ENCODE measurements around the gene GRIA1.

The GRIA1 gene

GRCh38 chr5:153807801-153808200 lies 317.3 kb downstream of the GRIA1 start:
- H3K9ac ChIP-seq (ENCODE audit: low read length): no peak overlapping the region
- H3K18ac ChIP-seq (ENCODE audit: low read depth in 1 of 2, low read length in 2 of 2): no peak overlapping the region
- H3K4me2 ChIP-seq (ENCODE audit: low read length, poor library complexity, severe bottlenecking): no peak overlapping the region
- no peak overlapping the region for H2BK120ac ChIP-seq (ENCODE audit: low read depth, low read length)
- no peaks in the 10 kb centered on the region for H3K36me3 ChIP-seq (ENCODE audit: control insufficient read depth in 1 of 2, insufficient read depth in 2 of 2, low read depth in 1 of 2, low read length in 2 of 2)
- no peaks in the 10 kb centered on the region for H3K27me3 ChIP-seq (ENCODE audit: control insufficient read depth in 1 of 2, insufficient read depth in 1 of 2, low read length in 2 of 2)
- H3K14ac ChIP-seq (ENCODE audit: low read length in 2 of 2): no peak overlapping the region
- H2AK5ac ChIP-seq (ENCODE audit: low read length, severe bottlenecking): no peak overlapping the region
- H3K4me3 ChIP-seq (ENCODE audit: insufficient read depth in 1 of 2, low read depth in 1 of 2, low read length in 2 of 2): no peak overlapping the region
- peaks cover 1% of the 10 kb centered on the region for H3K4me1 ChIP-seq (ENCODE audit: control insufficient read depth, insufficient read depth, low read depth, low read length)
- WGBS: 82% methylated on average over 2 of the region's 2 CpGs
- H2BK12ac ChIP-seq (ENCODE audit: low read length in 2 of 2): no peak overlapping the region
- no peak for DNase-seq
- H3K4ac ChIP-seq (ENCODE audit: low read depth in 1 of 2, low read length in 2 of 2): no peak overlapping the region
- no peak overlapping the region for H3K27ac ChIP-seq (ENCODE audit: low read length, poor library complexity, severe bottlenecking)
- no peak overlapping the region for H2BK5ac ChIP-seq (ENCODE audit: low read depth, low read length, poor library complexity, severe bottlenecking)
- H3K9me3 ChIP-seq (ENCODE audit: control insufficient read depth, low read length): no peaks in the 10 kb centered on the region
- H3K23ac ChIP-seq (ENCODE audit: low read length in 2 of 2): no peak overlapping the region
- H4K91ac ChIP-seq (ENCODE audit: low read length): no peak overlapping the region
- H3K79me1 ChIP-seq (replicated peaks; ENCODE audit: low read length, poor library complexity, severe bottlenecking): no peaks in the 10 kb centered on the region
- no peak overlapping the region for H2AFZ ChIP-seq (ENCODE audit: low read depth, low read length)
- H4K8ac ChIP-seq (ENCODE audit: low read length): no peak overlapping the region
- H2BK15ac ChIP-seq (ENCODE audit: low read depth, poor library complexity, severe bottlenecking): no peak overlapping the region

GRCh38 chr5:153809166-153809565 lies 318.7 kb downstream of the GRIA1 start:
- Histone ChIP-seq H3K79me1 (replicated peaks; ENCODE audit: low read length, poor library complexity, severe bottlenecking) (no peaks in the 10 kb centered on the region), H4K8ac (ENCODE audit: low read length) (no peak overlapping the region), H2BK5ac (ENCODE audit: low read depth, low read length, poor library complexity, severe bottlenecking) (no peak overlapping the region), H2BK12ac (ENCODE audit: low read length in 2 of 2) (no peak overlapping the region), H3K18ac (ENCODE audit: low read depth in 1 of 2, low read length in 2 of 2) (no peak overlapping the region), H3K4me2 (ENCODE audit: low read length, poor library complexity, severe bottlenecking) (no peak overlapping the region), H2AK5ac (ENCODE audit: low read length, severe bottlenecking) (no peak overlapping the region), H2BK15ac (ENCODE audit: low read depth, poor library complexity, severe bottlenecking) (no peak overlapping the region), H3K36me3 (ENCODE audit: control insufficient read depth in 1 of 2, insufficient read depth in 2 of 2, low read depth in 1 of 2, low read length in 2 of 2) (no peaks in the 10 kb centered on the region), H4K91ac (ENCODE audit: low read length) (no peak overlapping the region), H3K4me1 (ENCODE audit: control insufficient read depth, insufficient read depth, low read depth, low read length) (peaks cover 1% of the 10 kb centered on the region), H3K4me3 (ENCODE audit: insufficient read depth in 1 of 2, low read depth in 1 of 2, low read length in 2 of 2) (no peak overlapping the region), H3K27ac (ENCODE audit: low read length, poor library complexity, severe bottlenecking) (no peak overlapping the region), H3K23ac (ENCODE audit: low read length in 2 of 2) (no peak overlapping the region), H3K9me3 (ENCODE audit: control insufficient read depth, low read length) (no peaks in the 10 kb centered on the region), H3K4ac (ENCODE audit: low read depth in 1 of 2, low read length in 2 of 2) (no peak overlapping the region), H3K27me3 (ENCODE audit: control insufficient read depth in 1 of 2, insufficient read depth in 1 of 2, low read length in 2 of 2) (no peaks in the 10 kb centered on the region), H2AFZ (ENCODE audit: low read depth, low read length) (no peak overlapping the region), H3K9ac (ENCODE audit: low read length) (no peak overlapping the region), H2BK120ac (ENCODE audit: low read depth, low read length) (no peak overlapping the region), H3K14ac (ENCODE audit: low read length in 2 of 2) (no peak overlapping the region)
- DNase-seq: no peak

- Histone ChIP-seq H3K36me3 (ENCODE audit: control insufficient read depth in 1 of 2, insufficient read depth in 2 of 2, low read depth in 1 of 2, low read length in 2 of 2) (no peaks in the 10 kb centered on the region), H2BK15ac (ENCODE audit: low read depth, poor library complexity, severe bottlenecking) (no peak overlapping the region), H3K18ac (ENCODE audit: low read depth in 1 of 2, low read length in 2 of 2) (no peak overlapping the region), H3K79me1 (replicated peaks; ENCODE audit: low read length, poor library complexity, severe bottlenecking) (no peaks in the 10 kb centered on the region), H4K8ac (ENCODE audit: low read length) (no peak overlapping the region), H3K27ac (ENCODE audit: low read length, poor library complexity, severe bottlenecking) (no peak overlapping the region), H3K4me2 (ENCODE audit: low read length, poor library complexity, severe bottlenecking) (no peak overlapping the region), H4K91ac (ENCODE audit: low read length) (no peak overlapping the region), H3K9me3 (ENCODE audit: control insufficient read depth, low read length) (no peaks in the 10 kb centered on the region), H2BK120ac (ENCODE audit: low read depth, low read length) (no peak overlapping the region), H2BK5ac (ENCODE audit: low read depth, low read length, poor library complexity, severe bottlenecking) (no peak overlapping the region), H2BK12ac (ENCODE audit: low read length in 2 of 2) (no peak overlapping the region), H2AFZ (ENCODE audit: low read depth, low read length) (no peak overlapping the region), H3K27me3 (ENCODE audit: control insufficient read depth in 1 of 2, insufficient read depth in 1 of 2, low read length in 2 of 2) (no peaks in the 10 kb centered on the region), H3K4me1 (ENCODE audit: control insufficient read depth, insufficient read depth, low read depth, low read length) (peaks cover 1% of the 10 kb centered on the region), H3K9ac (ENCODE audit: low read length) (no peak overlapping the region), H3K23ac (ENCODE audit: low read length in 2 of 2) (no peak overlapping the region), H3K4me3 (ENCODE audit: insufficient read depth in 1 of 2, low read depth in 1 of 2, low read length in 2 of 2) (no peak overlapping the region), H3K4ac (ENCODE audit: low read depth in 1 of 2, low read length in 2 of 2) (no peak overlapping the region), H2AK5ac (ENCODE audit: low read length, severe bottlenecking) (no peak overlapping the region), H3K14ac (ENCODE audit: low read length in 2 of 2) (no peak overlapping the region)
- peak; percentile 20 for DNase-seq
- 69% methylated on average over 3 of the region's 4 CpGs for WGBS
Observed at GRCh38 chr5:153813901-153814300, 323.4 kb downstream of the GRIA1 start.

- H2BK12ac ChIP-seq (ENCODE audit: low read length in 2 of 2): no peak overlapping the region
- 37% methylated on average over 2 of the region's 2 CpGs for WGBS
Observed at GRCh38 chr5:153816870-153817269, 326.4 kb downstream of the GRIA1 start.

More at GRCh38 chr5:153816870-153817269, 326.4 kb downstream of the GRIA1 start:
- H2BK5ac ChIP-seq (ENCODE audit: low read depth, low read length, poor library complexity, severe bottlenecking): no peak overlapping the region
- no peak overlapping the region for H4K91ac ChIP-seq (ENCODE audit: low read length)
- H2BK15ac ChIP-seq (ENCODE audit: low read depth, poor library complexity, severe bottlenecking): no peak overlapping the region
- H4K8ac ChIP-seq (ENCODE audit: low read length): no peak overlapping the region
- H3K4me2 ChIP-seq (ENCODE audit: low read length, poor library complexity, severe bottlenecking): no peak overlapping the region
- no peaks in the 10 kb centered on the region for H3K27me3 ChIP-seq (ENCODE audit: control insufficient read depth in 1 of 2, insufficient read depth in 1 of 2, low read length in 2 of 2)
- no peak overlapping the region for H3K27ac ChIP-seq (ENCODE audit: low read length, poor library complexity, severe bottlenecking)
- H2BK120ac ChIP-seq (ENCODE audit: low read depth, low read length): no peak overlapping the region
- H3K14ac ChIP-seq (ENCODE audit: low read length in 2 of 2): no peak overlapping the region
- no peaks in the 10 kb centered on the region for H3K79me1 ChIP-seq (replicated peaks; ENCODE audit: low read length, poor library complexity, severe bottlenecking)
- DNase-seq: peak; percentile 56
- H3K9ac ChIP-seq (ENCODE audit: low read length): no peak overlapping the region
- peak overlapping the region in 1 of 2 experiments; percentile 42 for H3K4ac ChIP-seq (ENCODE audit: low read depth in 1 of 2, low read length in 2 of 2)
- H2AFZ ChIP-seq (ENCODE audit: low read depth, low read length): no peak overlapping the region
- H3K18ac ChIP-seq (ENCODE audit: low read depth in 1 of 2, low read length in 2 of 2): no peak overlapping the region
- no peak overlapping the region for H2AK5ac ChIP-seq (ENCODE audit: low read length, severe bottlenecking)
- H3K4me1 ChIP-seq (ENCODE audit: control insufficient read depth, insufficient read depth, low read depth, low read length): no peaks in the 10 kb centered on the region
- no peak overlapping the region for H3K23ac ChIP-seq (ENCODE audit: low read length in 2 of 2)
- H3K9me3 ChIP-seq (ENCODE audit: control insufficient read depth, low read length): no peaks in the 10 kb centered on the region
- no peak overlapping the region for H3K4me3 ChIP-seq (ENCODE audit: insufficient read depth in 1 of 2, low read depth in 1 of 2, low read length in 2 of 2)
- H3K36me3 ChIP-seq (ENCODE audit: control insufficient read depth in 1 of 2, insufficient read depth in 2 of 2, low read depth in 1 of 2, low read length in 2 of 2): no peaks in the 10 kb centered on the region
